GM13976 (cell line): ENCODE results near the gene TLCD3B.

Experiments
- DNase-seq: peaks from one replicate; pipeline ENCODE4 v3.0.0; 2012; ENCODE audit warnings: low spot score
- CTCF ChIP-seq: IDR thresholded peaks from 2 replicates; pipeline ENCODE4 v1.5.1; 2012; ENCODE audit warnings: borderline replicate concordance, mild to moderate bottlenecking; ENCODE audit not compliant: insufficient read depth; ENCODE audit errors: extremely low read depth, missing control alignments, control extremely low read depth
- in situ Hi-C: fragments of 300-500 bp; cut with MboI; formaldehyde crosslinking; loops from one replicate; pipeline ENCODE4 v1.12.0; 2022; ENCODE audit warnings: low sequenced_read_pairs, mixed read lengths, inconsistent platforms; ENCODE audit not compliant: unreplicated experiment

TLCD3B gene

GRCh38 chr16:29994600-29995323, 36.3 kb downstream of the TLCD3B start:
- DNase-seq = peak; percentile 84
- in situ Hi-C loops = no loop called here
- no peak for TF ChIP-seq CTCF

- DNase-seq = no peak
- no peak for TF ChIP-seq CTCF
- in situ Hi-C loops = no loop called here
Observed at GRCh38 chr16:29993903-29994599, 37.0 kb downstream of the TLCD3B start.

- DNase-seq = no peak
- in situ Hi-C loops = no loop called here
- no peak for TF ChIP-seq CTCF
Observed at GRCh38 chr16:29993191-29993902, 37.7 kb downstream of the TLCD3B start.

GRCh38 chr16:29992344-29992967, 38.6 kb downstream of the TLCD3B start:
- TF ChIP-seq CTCF = no peak
- no peak for DNase-seq
- in situ Hi-C loops = no loop called here

GRCh38 chr16:29991571-29991904, 39.5 kb downstream of the TLCD3B start:
- in situ Hi-C loops = no loop called here
- no peak for DNase-seq
- no peak for TF ChIP-seq CTCF

- in situ Hi-C loops = no loop called here
- no peak for TF ChIP-seq CTCF
- DNase-seq = no peak
Observed at GRCh38 chr16:29990883-29991570, 40.0 kb downstream of the TLCD3B start.
